Stimulated activated CD8-positive, alpha-beta memory T cell treated with anti-CD3 and anti-CD28 coated beads, Interleukin-7, amount 100 ng/mL, for 48 hours (primary cell): ENCODE measurements around the gene SLC25A47.
"Not testable (repeated sequence)": the region's sequence is repeated elsewhere in the genome, so short reads cannot be mapped to it uniquely, and the experiment has no call there.

Source experiments
- DNase-seq, 2 donors: peaks; one replicate each; pipeline ENCODE4 v3.0.0-alpha.2; 2020; ENCODE audit warnings: low read depth in 1 of 2; ENCODE audit errors: extremely low read depth in 1 of 2

The SLC25A47 gene

DNA sequence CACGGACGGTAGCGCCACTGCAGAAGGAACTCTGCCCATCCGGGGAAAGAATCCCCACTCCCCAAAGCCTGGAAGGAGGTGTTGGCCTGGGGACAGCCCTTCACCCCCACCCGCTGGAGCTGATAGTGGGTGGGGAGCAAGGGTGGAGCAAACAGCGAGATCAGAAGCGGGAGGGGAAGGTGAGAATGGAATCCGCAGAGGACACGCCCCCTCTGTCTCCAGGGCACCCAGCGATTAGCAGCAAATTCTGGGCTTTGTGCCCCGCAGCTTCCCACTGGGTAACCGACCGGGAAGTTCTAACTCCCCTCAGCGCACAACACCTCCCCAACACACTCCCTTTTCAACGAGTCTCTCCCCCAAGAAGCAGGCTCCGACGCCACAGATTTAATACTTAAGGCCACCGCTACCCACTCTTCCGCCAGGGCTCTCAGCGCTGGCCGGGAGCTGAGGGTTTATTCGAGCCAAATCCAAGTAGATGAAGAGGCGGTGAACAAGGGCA is 18.3 kb upstream of the SLC25A47 start:
- DNase-seq = no peak

DNA sequence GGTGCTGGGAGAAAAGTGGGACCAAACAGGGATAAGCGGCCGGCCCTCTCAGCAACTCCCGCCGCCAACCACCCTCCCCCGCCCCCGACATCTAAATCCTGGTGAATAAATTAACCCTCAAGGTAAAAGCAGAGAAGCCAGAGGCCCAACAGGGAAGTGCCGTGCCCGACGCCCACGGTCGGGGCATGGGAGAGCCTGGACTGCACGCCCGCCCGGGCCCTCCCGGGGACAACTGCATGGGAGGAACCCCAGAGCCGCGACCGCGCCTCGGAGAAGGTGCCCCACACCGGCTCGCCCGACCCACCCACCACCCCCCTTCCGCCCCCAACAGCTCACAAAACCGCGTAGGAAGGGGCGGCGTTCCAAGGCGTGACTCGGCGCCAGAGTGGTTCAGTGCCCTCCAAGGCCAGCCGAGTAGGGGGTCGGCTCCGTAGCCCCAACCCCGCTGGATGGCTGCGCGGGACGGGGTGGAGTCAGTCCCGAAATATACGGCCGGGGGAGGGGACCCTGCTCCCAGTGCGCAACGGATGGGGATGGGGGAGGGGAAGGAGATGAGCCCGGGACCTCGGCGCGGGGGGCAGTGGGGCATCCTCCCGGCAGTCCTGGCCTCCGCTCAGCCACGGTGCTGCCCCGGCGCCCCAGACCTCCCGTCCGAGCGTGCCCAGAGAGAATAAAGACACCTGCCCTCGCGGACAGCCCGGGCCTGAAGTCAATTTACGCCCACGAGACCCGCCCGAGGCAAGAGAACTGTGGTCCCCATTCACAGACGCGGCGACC is 17.6 kb upstream of the SLC25A47 start:
- peak; percentile 36 for DNase-seq

GRCh38 chr14:100306101-100306997 is 16.8 kb upstream of the SLC25A47 start, which contains the start of gene SLC25A29:
Gene SLC25A29, minus strand, starts transcription at chr14:100306444. Its CDS starts 212 bp downstream, at chr14:100306232.
- DNase-seq = peak; percentile 71 to 73

- DNase-seq = no peak
Measured at GRCh38 chr14:100306998-100307765, 16.0 kb upstream of the SLC25A47 start.

- DNase-seq = no peak
Measured at GRCh38 chr14:100307766-100308426, 15.2 kb upstream of the SLC25A47 start.

DNA sequence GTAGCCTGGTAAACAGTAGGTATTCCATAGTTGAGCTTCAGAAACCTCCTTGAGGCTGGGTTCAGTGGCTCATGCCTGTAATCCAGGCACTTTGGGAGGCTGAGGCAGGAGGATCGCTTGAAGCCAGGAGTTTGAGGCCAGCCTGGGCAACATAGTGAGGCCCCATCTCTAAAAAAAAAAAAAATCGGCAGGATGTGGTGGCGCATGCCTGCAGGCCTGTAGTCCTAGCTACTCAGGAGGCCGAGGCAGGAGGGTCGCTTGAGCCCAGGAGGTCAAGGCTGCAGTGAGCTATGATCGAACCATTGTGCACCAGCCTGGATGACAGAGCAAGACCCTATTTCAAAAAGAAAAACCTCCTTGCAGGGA is 14.7 kb upstream of the SLC25A47 start:
- not testable (repeated sequence) for DNase-seq

DNA sequence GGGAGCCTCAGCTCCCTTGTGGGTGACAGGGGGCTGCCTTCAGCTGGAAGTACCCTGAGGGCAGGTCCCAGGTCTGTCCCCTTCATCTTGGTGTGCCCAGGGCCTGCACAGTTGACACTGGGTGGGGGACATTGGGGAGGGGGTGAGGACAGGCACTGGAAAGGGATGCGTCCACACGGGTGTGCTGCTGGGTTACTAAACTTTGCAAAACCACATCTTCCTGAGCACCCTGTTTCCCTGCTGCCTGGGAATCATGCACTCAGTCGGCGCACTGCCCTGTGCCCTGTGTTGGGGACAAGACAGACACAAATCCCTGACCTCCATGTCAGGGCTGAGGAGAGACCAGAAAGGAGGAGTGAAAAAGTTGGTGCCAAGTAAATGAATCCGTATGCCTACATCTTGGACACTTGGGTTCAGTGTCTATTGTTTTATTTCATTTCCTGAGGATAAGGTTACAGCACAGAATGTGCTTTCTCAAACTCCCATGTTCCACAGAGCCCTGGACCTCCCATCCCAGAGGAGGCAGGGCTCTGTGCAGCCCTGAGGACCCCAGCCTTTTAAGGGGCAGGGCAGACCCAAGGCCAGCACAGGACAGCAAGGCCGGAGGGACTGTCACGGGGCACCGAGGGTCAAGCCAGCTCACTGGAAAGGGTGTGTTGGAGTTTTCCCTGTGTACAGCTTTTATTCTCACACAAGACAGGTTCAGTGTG is 14.0 kb upstream of the SLC25A47 start:
- DNase-seq = no peak

- DNase-seq = not testable (repeated sequence)
Measured at GRCh38 chr14:100312110-100312876, 10.8 kb upstream of the SLC25A47 start.

- DNase-seq = no peak
Measured at GRCh38 chr14:100312877-100313400, 10.2 kb upstream of the SLC25A47 start.

- DNase-seq = no peak
Measured at GRCh38 chr14:100313464-100314230, 9.5 kb upstream of the SLC25A47 start.

DNA sequence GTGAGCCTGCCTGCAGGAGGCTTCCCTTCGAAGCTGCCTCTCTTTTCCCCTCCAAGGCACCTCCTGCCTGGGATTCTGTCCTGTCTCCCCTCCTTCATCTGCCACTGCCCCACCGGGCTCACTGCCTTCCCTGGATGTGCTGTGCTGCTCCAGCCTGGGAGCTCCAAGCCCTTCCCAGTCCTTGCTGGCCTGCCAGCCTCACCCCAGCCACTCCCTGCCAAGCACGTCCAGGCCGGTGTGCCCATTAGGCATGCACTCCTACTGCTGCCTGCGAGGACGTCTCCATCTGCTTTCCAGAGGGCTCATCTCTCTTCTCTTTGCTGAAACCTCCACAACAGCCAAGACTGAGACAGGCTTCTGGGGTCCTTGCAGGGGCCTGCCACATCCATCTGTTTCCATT is 8.4 kb upstream of the SLC25A47 start:
- DNase-seq = no peak

DNA sequence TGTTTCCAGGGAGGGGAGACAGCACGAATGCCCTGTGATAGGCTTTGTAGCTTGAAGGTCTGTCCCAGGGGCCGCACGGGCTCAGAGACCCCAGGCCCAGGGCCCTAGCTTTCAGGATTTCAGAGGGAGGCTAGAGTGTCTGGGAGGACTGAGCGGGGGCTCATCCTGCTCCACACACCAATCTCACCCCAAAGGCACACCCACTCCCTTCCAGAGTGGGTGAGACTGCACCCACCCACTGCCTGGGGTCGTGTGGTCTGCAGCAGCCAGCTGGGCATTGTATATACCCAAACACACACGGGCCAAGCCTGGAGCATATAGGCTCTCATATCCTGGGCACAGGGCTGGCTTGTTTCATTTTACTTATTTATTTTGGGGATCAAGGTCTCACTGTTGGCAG is 5.8 kb upstream of the SLC25A47 start:
- DNase-seq = no peak

- peak; percentile 43 to 45 for DNase-seq
Measured at GRCh38 chr14:100317912-100318808, 5.0 kb upstream of the SLC25A47 start.

DNA sequence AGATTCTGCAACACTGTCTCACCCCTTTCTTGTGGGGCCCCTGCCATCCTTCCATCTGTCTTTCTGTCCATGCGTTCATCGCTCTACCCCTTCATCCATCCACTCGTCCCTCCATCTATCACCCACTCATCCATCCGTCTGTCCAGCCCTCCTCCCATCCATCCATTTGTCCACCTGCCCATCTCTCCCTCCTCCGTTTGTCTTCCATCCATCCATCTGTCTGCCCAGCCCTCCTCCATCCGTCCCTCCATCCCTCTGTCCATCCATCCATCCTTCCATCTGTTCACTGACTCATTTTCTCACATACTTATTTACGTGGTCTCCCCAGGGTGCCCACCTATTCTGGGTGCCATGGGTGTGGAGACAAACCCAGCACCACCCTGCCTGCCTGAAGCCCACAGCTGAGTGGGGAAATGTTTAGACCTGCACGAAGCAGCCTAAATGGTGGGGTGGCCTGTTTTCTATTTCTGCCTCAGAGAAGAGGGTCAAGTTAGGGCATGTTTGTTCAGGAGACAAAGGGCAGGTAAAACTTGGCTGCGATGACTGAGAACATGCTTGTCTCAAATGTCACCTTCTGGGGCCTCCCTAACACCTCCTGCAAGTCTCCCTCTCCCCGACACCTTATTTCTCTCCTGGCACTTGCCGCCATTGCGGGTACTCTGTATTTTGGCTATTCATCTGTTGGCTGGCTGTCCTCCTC is 2.8 kb upstream of the SLC25A47 start:
- DNase-seq = no peak

DNA sequence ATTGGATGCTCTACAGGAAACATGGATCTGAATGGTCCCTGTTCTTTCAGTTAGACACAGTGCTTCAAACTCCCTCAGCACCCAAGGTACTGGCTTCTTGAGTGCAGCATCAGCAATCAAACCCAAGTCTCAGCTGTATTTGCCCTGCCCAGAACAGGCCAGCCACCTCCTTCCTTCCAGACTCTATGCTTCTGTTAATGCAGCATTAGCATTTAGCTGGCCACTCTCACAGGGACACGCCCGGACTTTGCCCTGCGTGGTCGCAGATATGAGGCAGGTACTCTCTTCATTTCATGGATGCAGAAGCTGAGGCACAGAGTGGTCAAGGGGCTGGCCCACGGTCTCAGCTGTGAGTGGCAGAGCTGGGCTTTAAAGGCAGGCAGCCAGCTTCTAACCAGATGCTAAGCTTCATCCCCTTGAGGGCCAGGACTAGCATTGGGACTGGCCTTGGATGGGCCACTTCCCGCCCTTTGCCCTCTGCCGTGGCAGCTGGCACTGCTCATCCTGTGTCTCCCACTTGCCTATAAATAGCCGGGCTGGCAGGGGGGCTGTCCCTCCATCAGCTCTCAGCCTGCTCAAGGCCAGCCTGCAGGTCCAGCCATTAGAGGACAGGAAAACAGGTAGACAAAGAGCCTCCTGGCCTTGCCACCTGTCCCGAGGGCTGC is 1.5 kb upstream of the SLC25A47 start:
- no peak for DNase-seq
